Esophagus muscularis mucosa (tissue), 4 donors: ENCODE results near the gene KHDC1L. TPM values are rescaled to one million over a fixed set of nuclear protein-coding genes. Genes with fewer than 3 reads are reported as not detected.
"Not testable (repeated sequence)": the region's sequence is repeated elsewhere in the genome, so short reads cannot be mapped to it uniquely, and the experiment has no call there.

Experiments
- DNase-seq: peaks from one replicate; pipeline ENCODE4 v3.0.0-alpha.2; 2017; ENCODE audit errors: extremely low spot score
- H3K27ac ChIP-seq, 4 donors: fragments of 200-600 bp; sonication (generic); replicated peaks in 1 of 4; 1 replicate in 3 of 4; 2 replicates in 1 of 4; pipeline ENCODE4 v1.5.1; 2016 to 2019; ENCODE audit warnings: mild to moderate bottlenecking in 1 of 4
- H3K27me3 ChIP-seq, 4 donors: fragments of 200-600 bp; sonication (generic); one replicate each; pipeline versions ENCODE4 v1.5.1 to v1.6.0; 2016 to 2019
- H3K36me3 ChIP-seq, 4 donors: fragments of 200-600 bp; sonication (generic); one replicate each; pipeline ENCODE4 v1.5.1; 2016 to 2019
- H3K4me1 ChIP-seq, 4 donors: fragments of 200-600 bp; sonication (generic); one replicate each; pipeline ENCODE4 v1.5.1; 2016 to 2019
- H3K4me3 ChIP-seq, 4 donors: fragments of 200-600 bp; sonication (generic); 1 replicate in 2 of 4; 2 replicates in 2 of 4; pipeline ENCODE4 v1.5.1; 2016 to 2019; ENCODE audit warnings: mild to moderate bottlenecking in 4 of 4, moderate library complexity in 1 of 4
- H3K9me3 ChIP-seq, 4 donors: fragments of 200-600 bp; sonication (generic); 1 replicate in 3 of 4; 2 replicates in 1 of 4; pipeline ENCODE4 v1.5.1; 2016 to 2019
- CTCF ChIP-seq, 3 experiments: fragments of 200-600 bp in 2 of 3; fragments of 450-650 bp in 1 of 3; sonication (generic) in 2 of 3; IDR thresholded peaks; one replicate each; pipeline ENCODE4 v1.5.1; 2017 to 2019; ENCODE audit warnings: antibody characterized with exemption in 3 of 3, mild to moderate bottlenecking in 2 of 3, moderate library complexity in 1 of 3
- EP300 ChIP-seq: sonication (generic); formaldehyde crosslinking; IDR thresholded peaks from one replicate; pipeline ENCODE4 v1.6.1; 2017; ENCODE audit warnings: antibody characterized with exemption
- POLR2A ChIP-seq: fragments of 450-650 bp; IDR thresholded peaks from one replicate; pipeline ENCODE4 v1.6.1; 2017; ENCODE audit warnings: antibody characterized with exemption, moderate library complexity, mild to moderate bottlenecking, low read depth
- POLR2AphosphoS5 ChIP-seq, 2 donors: sonication (generic); formaldehyde crosslinking; IDR thresholded peaks; one replicate each; pipeline ENCODE4 v1.6.1; 2017; ENCODE audit warnings: antibody characterized with exemption in 2 of 2
- WGBS: methylation state at CpG from one replicate; pipeline ENCODE4 v1.1.5; 2018; 5-methylcytosine and 5-hydroxymethylcytosine counted together
- intact Hi-C: fragments of 100-400 bp; cut with DNase I; formaldehyde crosslinking; loops from one replicate; pipeline ENCODE4 v1.15.1; 2023
- total RNA-seq, 4 donors: library from RNA; depleted of rRNA; stranded (reverse); fragments of >200 nt; gene quantifications; one replicate each; pipeline versions ENCODE4 v1.1.0 to v1.2.1, GENCODE V29; 2016

Gene KHDC1L
- total RNA-seq, 4 donors from 2014 or later, result 0.83 TPM; not detected in 3

- WGBS, result 2% methylated on average over 23 of the region's 63 CpGs
- no peak for DNase-seq
- peak within 1 kb of the TSS; percentile 66 to 78 (median 74) for H3K4me3 ChIP-seq
- no peaks in the 10 kb centered on the region for H3K9me3 ChIP-seq
- no peaks in the 10 kb centered on the region for H3K36me3 ChIP-seq
- peaks cover 0 to 24% (median 16%) of the 10 kb centered on the region in 4 donors for H3K4me1 ChIP-seq
- intact Hi-C loops, result no loop called here
- peak within 1 kb of the TSS; percentile 60 to 80 (median 64) for H3K27ac ChIP-seq
- no peaks in the 10 kb centered on the region for H3K27me3 ChIP-seq
- TF ChIP-seq CTCF (IDR thresholded peaks at IDR 0.05) (no peak), EP300 (no peak), POLR2A (no peak), POLR2AphosphoS5 (IDR thresholded peaks at IDR 0.05) (no peak)
Measured at GRCh38 chr6:73262671-73263569, 37.6 kb upstream of the KHDC1L start, which contains the start of gene KHDC1. TSS of gene KHDC1 (minus strand) at chr6:73263196. CDS start at chr6:73242517, 20,679 bp downstream.

- intact Hi-C loops, result no loop called here
- H3K4me1 ChIP-seq, result peaks cover 0 to 15% (median 8%) of the 10 kb centered on the region in 4 donors
- H3K36me3 ChIP-seq, result no peaks in the 10 kb centered on the region
- no peak overlapping the region for H3K27ac ChIP-seq
- no peaks in the 10 kb centered on the region for H3K9me3 ChIP-seq
- H3K4me3 ChIP-seq, result no peak overlapping the region
- no peak for TF ChIP-seq EP300
- no peak for TF ChIP-seq CTCF (IDR thresholded peaks at IDR 0.05)
- no peak for TF ChIP-seq POLR2A
- DNase-seq, result no peak
- no peaks in the 10 kb centered on the region for H3K27me3 ChIP-seq
- WGBS, result 83% methylated on average over 1 of the region's 1 CpG
Measured at GRCh38 chr6:73258721-73259120, 33.4 kb upstream of the KHDC1L start.

GRCh38 chr6:73254323-73254722 lies 29.0 kb upstream of the KHDC1L start:
- DNase-seq, H3K36me3 ChIP-seq, H3K4me3 ChIP-seq, intact Hi-C loops, H3K9me3 ChIP-seq, H3K27me3 ChIP-seq, H3K4me1 ChIP-seq, H3K27ac ChIP-seq: not testable (repeated sequence)
- WGBS, result over 99% methylated on average over 5 of the region's 5 CpGs

GRCh38 chr6:73252703-73253102 lies 27.4 kb upstream of the KHDC1L start:
- WGBS, result 88% methylated on average over 2 of the region's 2 CpGs
- Histone ChIP-seq H3K4me3 (no peak overlapping the region), H3K4me1 (no peaks in the 10 kb centered on the region), H3K27me3 (no peaks in the 10 kb centered on the region), H3K27ac (no peak overlapping the region), H3K9me3 (no peaks in the 10 kb centered on the region), H3K36me3 (no peaks in the 10 kb centered on the region)
- no peak for TF ChIP-seq CTCF (IDR thresholded peaks at IDR 0.05)
- DNase-seq, result no peak
- intact Hi-C loops, result no loop called here

- Histone ChIP-seq H3K36me3 (no peaks in the 10 kb centered on the region), H3K27ac (no peak overlapping the region), H3K4me1 (no peaks in the 10 kb centered on the region), H3K27me3 (no peaks in the 10 kb centered on the region), H3K9me3 (no peaks in the 10 kb centered on the region), H3K4me3 (no peak overlapping the region)
- no peak for DNase-seq
- no peak for TF ChIP-seq EP300
- no peak for TF ChIP-seq CTCF (IDR thresholded peaks at IDR 0.05)
- no peak for TF ChIP-seq POLR2AphosphoS5 (IDR thresholded peaks at IDR 0.05)
- no peak for TF ChIP-seq POLR2A
- intact Hi-C loops, result no loop called here
Measured at GRCh38 chr6:73250016-73250415, 24.7 kb upstream of the KHDC1L start.
